SH-SY5Y (cell line): ENCODE results near the gene ADGRL2.

Experiments used
- GATA2 ChIP-seq: IDR thresholded peaks from 2 replicates; pipeline ENCODE4 v1.6.1; 2011; ENCODE audit warnings: mild to moderate bottlenecking, low read depth, low read length
- GATA3 ChIP-seq: IDR thresholded peaks from 2 replicates; pipeline ENCODE4 v1.6.1; 2011; ENCODE audit warnings: low read depth, mild to moderate bottlenecking, low read length, moderate library complexity

DNA sequence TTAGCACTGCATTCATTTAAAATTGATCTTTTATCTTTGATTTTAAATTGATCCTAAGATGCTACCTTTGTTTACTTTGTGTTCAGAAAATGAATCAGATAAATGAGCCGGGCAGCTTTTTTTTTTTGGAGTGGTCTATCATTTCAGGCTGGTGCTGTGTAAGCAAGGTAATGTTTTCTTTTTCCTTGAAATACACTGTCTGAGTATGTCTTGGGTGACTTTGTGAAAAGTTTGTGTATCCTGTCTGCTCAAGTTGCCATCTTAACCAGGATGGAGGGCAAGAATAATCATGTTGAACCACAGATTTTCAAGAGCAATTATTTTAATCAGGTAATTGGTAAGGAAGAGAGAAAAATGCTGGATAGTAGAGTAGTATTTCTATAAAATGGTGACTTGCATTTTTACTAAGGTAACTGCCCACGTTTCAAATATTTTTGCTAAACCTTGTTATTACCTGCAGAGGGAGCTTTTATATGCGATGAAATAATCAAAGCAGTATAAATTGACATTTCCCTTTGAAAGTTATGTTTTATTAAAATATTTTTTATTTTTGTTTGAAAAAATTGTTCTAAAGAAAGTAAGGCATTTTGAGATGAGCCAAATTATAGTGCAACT, 11.1 kb downstream of the ADGRL2 start:
- TF ChIP-seq GATA2 = no peak
- no peak for TF ChIP-seq GATA3
